Mesothelial cell of epicardium (in vitro differentiated cells): ENCODE measurements around the gene SRRT. TPM values are rescaled to one million over a fixed set of nuclear protein-coding genes. Genes with fewer than 3 reads are reported as not detected.

ENCODE experiments used
- DNase-seq, 2 experiments: peaks; one replicate each; pipeline ENCODE4 v3.0.0; 2021; ENCODE audit warnings: low spot score in 2 of 2; ENCODE audit not compliant: unreplicated experiment in 2 of 2
- H3K27ac Mint-ChIP-seq: 2 replicates; pipeline ENCODE4 v1.8.0; 2021; ENCODE audit warnings: mixed read lengths
- H3K27me3 Mint-ChIP-seq: 2 replicates; pipeline ENCODE4 v1.8.0; 2021; ENCODE audit warnings: low read depth, mixed read lengths
- H3K36me3 Mint-ChIP-seq: 2 replicates; pipeline ENCODE4 v1.8.0; 2021; ENCODE audit warnings: mixed read lengths
- H3K4me1 Mint-ChIP-seq: 2 replicates; pipeline ENCODE4 v1.8.0; 2021; ENCODE audit warnings: mixed read lengths
- H3K4me3 Mint-ChIP-seq: 2 replicates; pipeline ENCODE4 v1.8.0; 2021; ENCODE audit warnings: mild to moderate bottlenecking, moderate library complexity, mixed read lengths
- H3K9me3 Mint-ChIP-seq: 2 replicates; pipeline ENCODE4 v1.8.0; 2021; ENCODE audit warnings: mixed read lengths
- total RNA-seq: library from RNA; stranded (reverse); gene quantifications from 3 replicates; pipeline ENCODE4 v1.2.1, GENCODE V29; 2021
- TF ChIP-seq, protein P1 (sequence below): fragments of 200-600 bp; sonication (generic); IDR thresholded peaks from one replicate; pipeline ENCODE4 v1.5.0; 2021; ENCODE audit warnings: antibody characterized with exemption; ENCODE audit not compliant: unreplicated experiment

SRRT gene
- total RNA-seq, 1 donor from 2014 or later: 240 TPM

DNA sequence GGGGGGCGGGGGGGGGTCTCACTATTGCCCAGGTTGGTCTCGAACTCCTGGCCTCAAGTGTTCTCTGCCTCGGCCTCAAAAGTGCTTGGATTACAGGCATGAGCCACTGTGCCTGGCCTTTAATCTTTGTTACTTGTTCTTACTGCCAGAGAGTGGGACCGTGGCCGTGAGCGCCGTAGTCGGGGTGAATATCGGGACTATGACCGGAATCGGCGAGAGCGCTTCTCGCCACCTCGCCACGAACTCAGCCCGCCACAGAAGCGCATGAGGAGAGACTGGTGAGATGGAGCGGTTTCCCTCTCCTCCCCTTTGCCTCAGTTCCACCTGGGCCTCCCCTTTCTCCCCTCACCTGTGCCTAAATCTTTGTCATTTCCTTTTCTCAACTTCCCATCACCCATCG lies 6.2 kb downstream of the SRRT start:
- no peak overlapping the region for H3K27ac Mint-ChIP-seq
- TF ChIP-seq, protein P1, sequence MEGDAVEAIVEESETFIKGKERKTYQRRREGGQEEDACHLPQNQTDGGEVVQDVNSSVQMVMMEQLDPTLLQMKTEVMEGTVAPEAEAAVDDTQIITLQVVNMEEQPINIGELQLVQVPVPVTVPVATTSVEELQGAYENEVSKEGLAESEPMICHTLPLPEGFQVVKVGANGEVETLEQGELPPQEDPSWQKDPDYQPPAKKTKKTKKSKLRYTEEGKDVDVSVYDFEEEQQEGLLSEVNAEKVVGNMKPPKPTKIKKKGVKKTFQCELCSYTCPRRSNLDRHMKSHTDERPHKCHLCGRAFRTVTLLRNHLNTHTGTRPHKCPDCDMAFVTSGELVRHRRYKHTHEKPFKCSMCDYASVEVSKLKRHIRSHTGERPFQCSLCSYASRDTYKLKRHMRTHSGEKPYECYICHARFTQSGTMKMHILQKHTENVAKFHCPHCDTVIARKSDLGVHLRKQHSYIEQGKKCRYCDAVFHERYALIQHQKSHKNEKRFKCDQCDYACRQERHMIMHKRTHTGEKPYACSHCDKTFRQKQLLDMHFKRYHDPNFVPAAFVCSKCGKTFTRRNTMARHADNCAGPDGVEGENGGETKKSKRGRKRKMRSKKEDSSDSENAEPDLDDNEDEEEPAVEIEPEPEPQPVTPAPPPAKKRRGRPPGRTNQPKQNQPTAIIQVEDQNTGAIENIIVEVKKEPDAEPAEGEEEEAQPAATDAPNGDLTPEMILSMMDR: no peak
- DNase-seq: no peak
- no peaks in the 10 kb centered on the region for H3K27me3 Mint-ChIP-seq
- H3K9me3 Mint-ChIP-seq: no peaks in the 10 kb centered on the region
- no peak overlapping the region for H3K4me3 Mint-ChIP-seq
- H3K36me3 Mint-ChIP-seq: peaks cover 56% of the 10 kb centered on the region
- peaks cover 25% of the 10 kb centered on the region for H3K4me1 Mint-ChIP-seq

DNA sequence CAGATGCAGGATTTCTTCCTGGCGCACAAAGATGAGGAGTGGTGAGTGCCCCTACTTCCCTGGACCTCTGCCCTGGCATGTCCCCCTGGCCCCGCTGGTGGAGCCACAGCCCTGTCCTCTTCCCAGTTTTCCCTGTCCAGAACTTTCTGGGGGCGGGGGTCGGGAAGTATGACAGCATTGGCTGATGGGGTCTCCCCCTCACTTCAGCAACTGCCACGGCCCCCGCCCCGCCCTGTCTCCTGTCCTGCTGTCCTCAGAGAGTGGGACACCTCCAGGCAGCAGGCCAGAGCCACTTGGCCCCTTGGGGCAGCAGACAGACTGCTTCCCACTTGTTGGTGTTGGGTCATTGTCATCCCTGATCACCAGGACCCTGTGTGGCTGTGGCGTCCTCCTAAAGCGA lies 7.3 kb downstream of the SRRT start:
- Mint-ChIP-seq H3K4me1 (peaks cover 19% of the 10 kb centered on the region), H3K27me3 (no peaks in the 10 kb centered on the region)
- DNase-seq: no peak

DNA sequence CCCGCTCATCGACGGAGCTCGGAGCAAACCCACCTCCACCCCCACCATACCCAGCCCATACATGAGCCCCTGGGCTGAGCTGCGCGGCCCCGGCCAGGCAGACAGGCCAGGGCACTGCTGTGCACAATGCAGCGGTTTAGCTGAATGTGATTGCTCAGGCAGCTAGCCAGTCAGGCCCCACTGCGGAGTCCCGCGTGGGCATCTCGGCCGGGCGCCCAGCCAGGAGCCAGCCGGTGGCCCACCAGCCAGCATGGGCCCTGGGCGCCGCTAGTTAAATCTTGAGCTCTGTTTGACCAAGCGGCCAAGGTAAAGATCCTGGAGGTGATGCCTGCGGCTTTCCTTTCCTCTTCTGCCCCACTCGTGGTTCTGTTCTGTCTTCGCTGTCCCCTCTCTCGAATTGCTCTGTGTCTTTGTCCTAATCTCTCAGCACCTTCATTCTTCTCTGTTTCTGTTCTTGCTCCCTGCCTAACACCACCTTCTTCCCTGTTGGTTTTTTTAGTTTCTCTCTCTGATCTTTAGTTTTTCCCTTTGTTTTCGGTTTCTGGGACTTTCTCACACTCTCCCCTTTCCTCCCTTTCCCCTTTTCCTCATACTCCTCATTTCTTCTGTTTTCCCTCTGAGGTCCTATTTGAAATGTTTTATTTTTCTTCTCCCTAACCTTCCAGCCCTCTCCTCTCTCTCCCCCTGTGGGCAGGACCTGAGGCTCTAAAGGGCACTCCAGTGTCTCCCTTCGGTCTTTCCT lies 8.1 kb downstream of the SRRT start:
- no peak overlapping the region for H3K27ac Mint-ChIP-seq
- no peak for DNase-seq
- no peak overlapping the region for H3K4me3 Mint-ChIP-seq
- peaks cover 22% of the 10 kb centered on the region for H3K4me1 Mint-ChIP-seq
- H3K27me3 Mint-ChIP-seq: no peaks in the 10 kb centered on the region
- H3K9me3 Mint-ChIP-seq: no peaks in the 10 kb centered on the region
- TF ChIP-seq, protein P1: no peak
- peaks cover 67% of the 10 kb centered on the region for H3K36me3 Mint-ChIP-seq

More for the DNA sequence above, 7.3 kb downstream of the SRRT start:
- H3K4me3 Mint-ChIP-seq: no peak overlapping the region
- TF ChIP-seq, protein P1: no peak
- no peak overlapping the region for H3K27ac Mint-ChIP-seq
- no peaks in the 10 kb centered on the region for H3K9me3 Mint-ChIP-seq
- peaks cover 62% of the 10 kb centered on the region for H3K36me3 Mint-ChIP-seq

DNA sequence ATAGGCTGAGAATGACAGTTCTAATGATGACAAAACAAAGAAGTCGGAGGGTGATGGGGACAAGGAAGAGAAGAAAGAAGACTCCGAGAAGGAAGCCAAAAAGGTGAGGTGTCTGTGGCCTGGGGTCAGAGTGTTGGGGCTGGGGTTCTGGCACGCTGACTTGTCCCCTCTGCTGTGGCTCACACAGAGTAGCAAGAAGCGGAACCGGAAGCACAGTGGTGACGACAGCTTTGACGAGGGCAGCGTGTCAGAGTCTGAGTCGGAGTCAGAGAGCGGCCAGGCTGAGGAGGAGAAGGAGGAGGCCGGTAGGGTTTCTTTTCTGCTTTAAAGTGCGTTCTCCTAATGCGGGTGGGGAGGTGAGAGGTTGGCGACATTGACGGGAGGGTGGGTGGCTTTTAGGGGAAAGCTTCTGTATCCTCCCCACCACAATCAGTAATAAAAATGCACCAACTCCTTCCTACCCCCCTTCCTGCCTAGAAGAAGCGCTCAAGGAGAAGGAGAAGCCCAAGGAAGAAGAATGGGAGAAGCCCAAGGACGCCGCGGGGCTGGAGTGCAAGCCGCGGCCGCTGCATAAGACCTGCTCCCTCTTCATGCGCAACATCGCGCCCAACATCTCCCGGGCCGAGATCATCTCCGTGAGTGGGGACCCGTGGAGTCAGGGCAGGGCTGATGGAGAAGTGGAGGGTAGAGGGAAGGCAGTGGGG lies 10.0 kb downstream of the SRRT start:
- TF ChIP-seq, protein P1: no peak
- no peak for DNase-seq
- peaks cover 63% of the 10 kb centered on the region for H3K36me3 Mint-ChIP-seq
- peak overlapping the region; percentile 63 for H3K27ac Mint-ChIP-seq
- no peak overlapping the region for H3K4me3 Mint-ChIP-seq
- no peaks in the 10 kb centered on the region for H3K9me3 Mint-ChIP-seq
- H3K4me1 Mint-ChIP-seq: peaks cover 18% of the 10 kb centered on the region
- no peaks in the 10 kb centered on the region for H3K27me3 Mint-ChIP-seq

DNA sequence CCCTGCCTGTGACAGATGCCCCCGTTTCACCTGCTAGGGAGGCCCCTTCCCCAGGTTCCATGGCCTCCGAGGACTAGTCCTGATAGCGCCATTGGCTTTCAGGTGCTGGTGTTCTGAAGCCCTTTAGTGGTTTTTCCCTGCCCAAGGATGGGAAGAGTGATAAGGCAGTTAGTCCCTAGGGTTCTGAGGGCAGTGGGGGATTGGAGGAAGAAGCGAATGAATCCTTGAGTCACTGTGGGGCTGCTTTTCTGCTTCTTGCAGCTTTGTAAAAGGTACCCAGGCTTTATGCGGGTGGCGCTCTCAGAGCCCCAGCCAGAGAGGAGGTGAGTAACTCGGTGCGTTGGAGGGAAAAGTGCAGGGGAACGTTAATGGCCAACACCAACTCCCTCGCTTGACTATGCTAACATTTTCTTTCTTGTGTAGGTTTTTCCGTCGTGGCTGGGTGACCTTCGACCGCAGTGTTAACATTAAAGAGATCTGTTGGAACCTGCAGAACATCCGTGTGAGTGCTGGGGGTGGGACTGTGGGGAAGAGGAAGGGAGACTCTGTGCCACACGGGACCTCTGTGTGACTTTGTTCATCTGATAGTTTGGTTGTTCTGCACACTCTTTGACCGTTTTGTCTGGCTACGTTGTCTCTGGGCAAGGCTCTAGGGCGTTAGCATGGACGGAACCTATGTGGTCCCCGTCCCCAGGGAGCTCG lies 10.7 kb downstream of the SRRT start:
- peaks cover 58% of the 10 kb centered on the region for H3K36me3 Mint-ChIP-seq

More for the DNA sequence above, 10.7 kb downstream of the SRRT start:
- no peak for DNase-seq
- Mint-ChIP-seq H3K4me1 (peaks cover 22% of the 10 kb centered on the region), H3K9me3 (no peaks in the 10 kb centered on the region), H3K4me3 (no peak overlapping the region), H3K27me3 (no peaks in the 10 kb centered on the region), H3K27ac (peak overlapping the region; percentile 52)
- TF ChIP-seq, protein P1: no peak
